Rectal smooth muscle tissue (tissue), 1 donor: ENCODE data around the gene SFXN1.

Source experiments
- H3K27ac ChIP-seq: one replicate; pipeline ENCODE4 v1.7.0; 2013; ENCODE audit warnings: low read depth, low read length, inconsistent platforms
- H3K27me3 ChIP-seq: one replicate; pipeline ENCODE4 v1.7.0; 2013; ENCODE audit warnings: low read length; ENCODE audit not compliant: control insufficient read depth, insufficient read depth
- H3K36me3 ChIP-seq: one replicate; pipeline ENCODE4 v1.7.0; 2013; ENCODE audit warnings: low read length; ENCODE audit not compliant: control insufficient read depth, insufficient read depth
- H3K4me1 ChIP-seq: one replicate; pipeline ENCODE4 v1.7.0; 2013; ENCODE audit warnings: low read length; ENCODE audit not compliant: control insufficient read depth, insufficient read depth
- H3K4me3 ChIP-seq: one replicate; pipeline ENCODE4 v1.7.0; 2013; ENCODE audit warnings: low read length
- H3K9ac ChIP-seq: one replicate; pipeline ENCODE4 v1.7.0; 2013; ENCODE audit warnings: low read length

Gene SFXN1

GRCh38 chr5:175535796-175536195 is 57.4 kb downstream of the SFXN1 start:
- Histone ChIP-seq H3K36me3 (no peaks in the 10 kb centered on the region), H3K27me3 (no peaks in the 10 kb centered on the region), H3K27ac (no peak overlapping the region), H3K9ac (no peak overlapping the region), H3K4me3 (no peak overlapping the region), H3K4me1 (no peaks in the 10 kb centered on the region)

GRCh38 chr5:175538576-175538975 is 60.2 kb downstream of the SFXN1 start:
- Histone ChIP-seq H3K4me3 (no peak overlapping the region), H3K27ac (no peak overlapping the region), H3K4me1 (no peaks in the 10 kb centered on the region), H3K27me3 (no peaks in the 10 kb centered on the region), H3K9ac (no peak overlapping the region), H3K36me3 (no peaks in the 10 kb centered on the region)

GRCh38 chr5:175539936-175540335 is 61.6 kb downstream of the SFXN1 start:
- Histone ChIP-seq H3K4me1 (no peaks in the 10 kb centered on the region), H3K9ac (no peak overlapping the region), H3K27ac (no peak overlapping the region), H3K36me3 (no peaks in the 10 kb centered on the region), H3K27me3 (peaks cover 3% of the 10 kb centered on the region), H3K4me3 (no peak overlapping the region)

GRCh38 chr5:175541264-175541663 is 62.9 kb downstream of the SFXN1 start:
- no peaks in the 10 kb centered on the region for H3K4me1 ChIP-seq
- no peaks in the 10 kb centered on the region for H3K36me3 ChIP-seq
- no peak overlapping the region for H3K9ac ChIP-seq
- no peak overlapping the region for H3K27ac ChIP-seq
- peaks cover 3% of the 10 kb centered on the region for H3K27me3 ChIP-seq
- H3K4me3 ChIP-seq: no peak overlapping the region

GRCh38 chr5:175542232-175542965 is 64.0 kb downstream of the SFXN1 start:
- Histone ChIP-seq H3K9ac (no peak overlapping the region), H3K27ac (no peak overlapping the region), H3K4me1 (no peaks in the 10 kb centered on the region), H3K36me3 (no peaks in the 10 kb centered on the region), H3K4me3 (no peak overlapping the region), H3K27me3 (peaks cover 3% of the 10 kb centered on the region)

GRCh38 chr5:175542966-175543235 is 64.5 kb downstream of the SFXN1 start:
- H3K9ac ChIP-seq: no peak overlapping the region
- no peak overlapping the region for H3K4me3 ChIP-seq
- H3K27me3 ChIP-seq: peaks cover 3% of the 10 kb centered on the region
- no peaks in the 10 kb centered on the region for H3K36me3 ChIP-seq
- H3K27ac ChIP-seq: no peak overlapping the region
- H3K4me1 ChIP-seq: no peaks in the 10 kb centered on the region

- H3K9ac ChIP-seq: no peak overlapping the region
- no peak overlapping the region for H3K4me3 ChIP-seq
- no peak overlapping the region for H3K27ac ChIP-seq
- H3K36me3 ChIP-seq: no peaks in the 10 kb centered on the region
- H3K27me3 ChIP-seq: peaks cover 3% of the 10 kb centered on the region
- no peaks in the 10 kb centered on the region for H3K4me1 ChIP-seq
Measured at GRCh38 chr5:175544108-175544511, 65.8 kb downstream of the SFXN1 start.

- no peak overlapping the region for H3K27ac ChIP-seq
- no peaks in the 10 kb centered on the region for H3K36me3 ChIP-seq
- peaks cover 3% of the 10 kb centered on the region for H3K27me3 ChIP-seq
- no peak overlapping the region for H3K9ac ChIP-seq
- no peak overlapping the region for H3K4me3 ChIP-seq
- no peaks in the 10 kb centered on the region for H3K4me1 ChIP-seq
Measured at GRCh38 chr5:175544586-175544985, 66.2 kb downstream of the SFXN1 start.

GRCh38 chr5:175547842-175548241 is 69.5 kb downstream of the SFXN1 start:
- no peak overlapping the region for H3K27ac ChIP-seq
- no peaks in the 10 kb centered on the region for H3K36me3 ChIP-seq
- H3K4me3 ChIP-seq: no peak overlapping the region

GRCh38 chr5:175548626-175549311 is 70.4 kb downstream of the SFXN1 start:
- Histone ChIP-seq H3K9ac (no peak overlapping the region), H3K4me3 (no peak overlapping the region), H3K27me3 (peaks cover 3% of the 10 kb centered on the region), H3K4me1 (no peaks in the 10 kb centered on the region), H3K27ac (no peak overlapping the region), H3K36me3 (no peaks in the 10 kb centered on the region)

More at GRCh38 chr5:175547842-175548241, 69.5 kb downstream of the SFXN1 start:
- Histone ChIP-seq H3K27me3 (peaks cover 3% of the 10 kb centered on the region), H3K4me1 (no peaks in the 10 kb centered on the region), H3K9ac (no peak overlapping the region)

- no peaks in the 10 kb centered on the region for H3K36me3 ChIP-seq
- H3K4me3 ChIP-seq: no peak overlapping the region
- H3K4me1 ChIP-seq: no peaks in the 10 kb centered on the region
- no peak overlapping the region for H3K27ac ChIP-seq
- no peaks in the 10 kb centered on the region for H3K27me3 ChIP-seq
- H3K9ac ChIP-seq: no peak overlapping the region
Measured at GRCh38 chr5:175550055-175550805, 71.9 kb downstream of the SFXN1 start.

GRCh38 chr5:175551266-175551665 is 72.9 kb downstream of the SFXN1 start:
- Histone ChIP-seq H3K4me3 (no peak overlapping the region), H3K27ac (no peak overlapping the region), H3K9ac (no peak overlapping the region), H3K4me1 (no peaks in the 10 kb centered on the region), H3K36me3 (no peaks in the 10 kb centered on the region), H3K27me3 (no peaks in the 10 kb centered on the region)
